HG03575 (cell line): ENCODE data around the gene SMYD5.
A peak's percentile ranks its signal among the peaks of the same experiment; 100 is the strongest.

ENCODE experiments used
- ATAC-seq: cut with Tn5 transposase; IDR thresholded peaks from one replicate; pipeline ENCODE4 v1.9.1; 2021; ENCODE audit not compliant: unreplicated experiment, insufficient number of reproducible peaks, low FRiP score; ENCODE audit errors: extremely low read depth

Gene SMYD5

DNA sequence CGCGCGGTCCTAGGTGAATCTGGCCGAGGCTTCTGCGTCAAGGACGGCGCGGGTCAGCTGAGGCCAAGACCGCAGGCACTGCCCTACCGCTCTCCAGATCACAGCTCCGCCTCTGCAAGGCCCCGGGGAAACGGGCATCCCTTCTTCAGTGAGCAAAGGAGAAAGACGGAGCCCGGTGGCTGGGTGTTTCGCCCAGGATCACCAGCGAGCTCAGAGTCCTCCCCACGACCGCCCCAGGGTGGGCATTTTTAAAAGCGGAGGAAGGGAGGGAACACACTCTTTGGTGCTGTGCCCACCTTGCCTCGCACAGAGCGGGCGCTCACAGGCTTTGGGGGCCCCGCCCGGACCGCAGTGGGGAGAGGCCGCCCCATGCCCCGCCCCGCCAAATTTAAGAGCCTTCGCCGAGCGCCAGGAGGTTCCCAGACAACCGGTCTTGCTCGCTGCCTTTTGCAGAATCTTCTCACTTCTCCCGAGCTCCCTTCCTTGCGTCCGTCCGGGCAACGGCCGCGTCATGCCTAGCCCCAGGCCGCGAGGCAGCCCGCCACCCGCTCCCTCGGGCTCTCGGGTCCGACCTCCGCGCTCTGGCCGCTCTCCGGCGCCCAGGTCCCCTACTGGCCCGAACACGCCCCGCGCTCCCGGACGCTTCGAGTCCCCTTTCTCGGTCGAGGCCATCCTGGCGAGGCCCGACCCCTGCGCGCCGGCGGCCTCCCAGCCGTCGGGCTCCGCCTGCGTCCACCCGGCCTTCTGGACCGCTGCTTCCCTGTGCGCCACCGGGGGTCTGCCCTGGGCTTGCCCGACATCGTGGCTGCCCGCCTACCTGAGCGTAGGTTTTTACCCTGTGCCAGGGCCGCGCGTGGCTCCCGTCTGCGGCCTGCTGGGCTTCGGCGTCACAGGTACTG lies 11.6 kb upstream of the SMYD5 start, which contains the start of gene NOTO:
Gene NOTO, plus strand, starts transcription at position 419 of the 899 bp plus-strand sequence. Its CDS starts 93 bp downstream, at position 512.
- no peak for ATAC-seq

DNA sequence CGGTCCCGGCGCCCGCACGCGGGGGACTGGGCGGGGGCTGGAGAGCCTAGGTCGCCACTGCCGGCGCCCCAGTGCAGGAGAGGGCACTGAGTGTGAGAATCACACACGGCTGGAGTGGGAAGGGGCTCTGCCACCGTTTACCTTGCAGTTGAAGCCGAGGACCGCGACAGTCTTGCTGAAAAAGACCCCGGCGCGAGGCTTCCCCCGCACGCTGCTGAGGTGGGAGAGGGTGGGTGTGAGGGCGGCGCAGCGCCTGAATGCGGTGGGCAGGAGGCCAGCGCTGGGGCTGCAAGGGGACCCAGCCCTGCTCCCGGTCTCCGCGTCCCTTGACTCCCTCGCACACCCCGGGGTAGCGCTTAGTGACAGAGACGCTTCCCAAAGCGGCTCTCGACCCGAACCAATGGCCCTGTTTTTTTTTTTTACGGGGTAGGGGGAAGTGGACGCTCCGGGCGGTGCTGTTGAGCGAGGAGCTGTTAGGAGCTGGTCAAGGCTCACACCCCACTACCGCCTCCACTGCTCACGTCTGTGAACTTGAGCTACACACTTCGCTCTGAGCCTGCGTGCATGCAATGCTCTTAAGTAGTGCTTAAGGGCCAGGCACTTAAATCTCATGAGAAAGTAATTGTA lies 10.9 kb upstream of the SMYD5 start:
- no peak for ATAC-seq

GRCh38 chr2:73205611-73206010 lies 8.4 kb upstream of the SMYD5 start:
- ATAC-seq, result no peak

DNA sequence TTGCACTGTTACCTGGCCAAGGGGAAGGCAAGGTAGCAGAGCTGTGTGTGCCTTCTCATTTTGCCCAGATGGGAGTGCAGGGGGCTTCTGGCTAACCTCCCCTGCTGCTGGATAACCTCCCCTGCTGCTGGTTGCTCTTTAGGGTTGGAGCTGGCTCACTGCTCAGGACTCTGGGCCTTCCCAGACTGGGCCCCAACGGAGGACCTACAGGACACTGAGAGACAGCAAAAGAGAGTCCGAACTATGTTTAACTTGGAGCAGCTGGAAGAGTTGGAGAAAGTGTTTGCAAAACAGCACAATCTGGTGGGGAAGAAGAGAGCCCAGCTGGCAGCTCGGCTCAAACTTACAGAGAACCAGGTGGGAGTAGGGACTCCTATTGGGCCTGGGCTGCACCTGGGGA lies 5.8 kb upstream of the SMYD5 start:
- no peak for ATAC-seq

DNA sequence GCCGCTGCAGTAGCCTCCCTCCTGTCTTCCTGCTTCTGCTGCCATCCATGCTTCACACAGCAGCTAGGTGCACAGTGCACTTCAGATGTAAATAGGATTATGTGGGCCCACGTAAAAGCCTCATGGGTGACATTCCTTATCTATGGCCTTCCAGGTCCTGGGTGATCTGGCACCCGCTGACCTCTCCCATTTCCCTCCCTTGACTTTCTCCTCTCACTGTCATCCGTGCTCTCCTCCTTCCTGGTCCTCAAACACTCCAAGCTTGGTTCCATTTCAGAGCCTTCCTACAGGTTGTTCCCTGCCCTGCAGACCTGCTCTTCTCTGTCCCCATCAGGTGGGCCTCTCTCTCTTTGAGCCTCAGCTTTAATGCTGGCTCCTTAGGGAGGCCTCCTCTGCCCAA lies 4.0 kb upstream of the SMYD5 start:
- ATAC-seq, result no peak

DNA sequence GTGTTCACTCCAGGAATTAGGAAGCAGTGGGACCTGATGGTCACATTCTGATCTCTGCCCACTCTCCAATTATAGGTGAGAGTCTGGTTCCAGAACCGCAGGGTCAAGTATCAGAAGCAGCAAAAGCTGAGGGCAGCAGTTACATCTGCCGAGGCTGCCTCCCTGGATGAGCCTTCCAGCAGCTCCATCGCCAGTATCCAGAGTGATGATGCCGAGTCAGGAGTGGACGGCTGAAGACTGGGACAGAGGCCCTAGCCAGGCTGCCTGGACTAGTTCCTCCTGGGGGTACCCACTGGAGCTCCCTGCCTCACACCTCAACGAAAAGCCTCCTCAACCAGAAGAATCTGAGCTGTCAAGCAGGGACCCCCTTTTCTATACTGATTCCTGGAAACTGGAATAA lies 3.3 kb upstream of the SMYD5 start:
- no peak for ATAC-seq

DNA sequence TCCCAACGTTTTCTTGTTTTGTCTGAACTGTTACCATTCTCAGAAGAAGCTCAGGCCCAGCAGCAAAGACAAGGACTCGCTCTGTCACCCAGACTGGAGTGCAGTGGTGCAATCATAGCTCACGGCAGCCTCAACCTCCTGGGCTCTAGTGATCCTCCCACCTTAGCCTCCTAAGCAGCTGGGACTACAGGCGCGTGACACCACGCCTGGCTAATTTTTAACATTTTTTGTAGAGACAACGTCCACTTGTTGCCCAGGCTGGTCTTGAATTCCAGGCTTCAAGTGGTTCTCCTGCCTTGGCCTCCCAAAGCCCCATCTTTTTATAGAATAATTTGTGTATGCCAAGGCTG lies 2.0 kb upstream of the SMYD5 start:
- ATAC-seq, result no peak

DNA sequence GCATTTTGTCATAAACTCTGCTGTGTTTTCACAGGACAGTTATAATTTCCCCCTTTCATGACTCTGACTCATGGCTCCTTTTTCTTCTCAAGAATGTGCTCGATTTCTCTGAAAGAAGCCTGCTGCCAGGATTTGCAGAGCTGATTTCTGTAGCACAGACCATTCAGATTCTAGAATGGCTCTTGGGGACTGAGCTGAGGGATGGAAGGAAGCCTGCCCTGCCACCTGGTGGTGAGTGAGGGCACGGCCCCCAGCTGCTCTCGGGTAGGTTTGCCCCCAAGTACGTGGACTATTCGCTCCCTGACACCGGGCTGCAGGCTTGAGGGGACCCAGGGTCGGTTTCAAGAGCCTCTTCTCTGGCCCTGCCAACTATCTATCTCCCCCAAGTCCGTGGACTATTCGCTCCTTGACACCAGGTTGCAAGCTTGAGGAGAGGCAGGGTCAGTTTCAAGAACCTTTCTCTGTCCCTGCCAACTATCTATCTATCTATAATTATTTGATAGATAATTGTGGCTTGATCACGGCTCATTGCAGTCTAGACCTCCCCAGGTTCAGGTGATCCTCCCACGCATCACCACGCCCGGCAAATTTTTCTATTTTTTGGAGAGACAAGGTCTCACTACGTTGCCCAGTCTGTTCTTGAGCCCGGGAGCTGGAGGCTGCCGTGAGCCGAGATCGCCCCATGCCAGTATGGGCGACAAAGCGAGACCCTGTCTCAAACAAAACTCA lies 1.4 kb upstream of the SMYD5 start:
- ATAC-seq, result no peak

- no peak for ATAC-seq
Measured at GRCh38 chr2:73215254-73215653, 1.2 kb downstream of the SMYD5 start.

GRCh38 chr2:73217160-73217559 lies 3.1 kb downstream of the SMYD5 start:
- no peak for ATAC-seq

DNA sequence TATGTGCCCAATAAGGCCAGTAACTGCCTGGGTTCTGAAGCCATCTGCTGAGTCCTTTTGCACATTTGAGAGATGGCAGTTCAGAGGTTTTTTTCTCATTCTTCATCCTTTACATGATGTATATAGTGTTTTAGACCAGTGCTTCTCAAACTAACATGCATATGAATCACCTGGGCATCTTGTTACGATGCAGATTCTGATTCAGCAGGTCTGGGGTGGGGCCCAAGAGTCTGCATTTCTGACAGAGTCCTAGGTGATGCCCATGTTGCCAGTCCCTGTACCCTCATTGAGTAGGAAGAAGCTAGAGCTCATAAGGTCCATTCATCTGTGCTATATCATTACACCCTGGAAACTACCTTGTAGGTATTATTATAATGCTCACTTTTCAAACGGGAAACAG lies 3.8 kb downstream of the SMYD5 start:
- no peak for ATAC-seq

DNA sequence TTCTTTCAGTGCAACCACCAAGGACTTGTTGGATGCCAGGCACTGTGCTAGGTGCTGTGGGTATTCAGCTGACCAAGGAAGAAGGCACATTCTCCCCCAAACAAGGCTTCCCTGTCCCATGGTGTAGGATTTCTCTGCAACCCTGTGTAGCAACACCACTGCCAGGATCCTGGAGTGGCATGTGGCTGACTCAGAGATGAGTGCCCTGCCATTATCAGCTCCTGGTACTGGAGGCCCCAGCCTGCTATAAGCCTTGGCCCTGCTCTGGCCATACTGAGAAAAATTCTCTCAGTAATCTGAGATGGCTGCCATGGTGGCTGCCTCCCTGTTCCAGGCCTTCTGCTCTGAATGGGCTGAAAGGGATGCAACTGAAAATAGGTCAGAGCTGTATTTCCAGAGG lies 4.3 kb downstream of the SMYD5 start:
- ATAC-seq, result no peak

GRCh38 chr2:73223821-73224220 lies 9.8 kb downstream of the SMYD5 start:
- ATAC-seq, result no peak

GRCh38 chr2:73225513-73226360 lies 11.7 kb downstream of the SMYD5 start:
- no peak for ATAC-seq

DNA sequence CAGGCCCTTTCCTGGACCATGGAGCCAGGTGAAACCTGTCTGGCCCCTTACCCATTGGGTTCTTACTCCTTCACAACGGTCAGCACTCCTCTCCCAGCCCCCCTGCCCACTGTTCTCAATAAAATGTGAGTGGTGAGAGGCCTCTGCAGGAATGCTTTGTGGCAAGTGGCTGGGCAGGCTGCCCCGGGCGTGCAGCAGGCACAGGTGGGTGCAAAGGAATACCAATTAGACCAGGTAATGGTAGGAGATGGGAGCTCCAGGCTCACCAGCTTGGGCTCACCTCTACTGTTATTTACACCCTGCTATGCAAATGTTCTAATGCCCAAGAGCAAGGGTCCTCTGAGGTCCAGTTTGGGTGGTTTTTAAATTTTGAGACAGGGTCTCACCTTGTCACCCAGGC lies 13.0 kb downstream of the SMYD5 start:
- no peak for ATAC-seq

DNA sequence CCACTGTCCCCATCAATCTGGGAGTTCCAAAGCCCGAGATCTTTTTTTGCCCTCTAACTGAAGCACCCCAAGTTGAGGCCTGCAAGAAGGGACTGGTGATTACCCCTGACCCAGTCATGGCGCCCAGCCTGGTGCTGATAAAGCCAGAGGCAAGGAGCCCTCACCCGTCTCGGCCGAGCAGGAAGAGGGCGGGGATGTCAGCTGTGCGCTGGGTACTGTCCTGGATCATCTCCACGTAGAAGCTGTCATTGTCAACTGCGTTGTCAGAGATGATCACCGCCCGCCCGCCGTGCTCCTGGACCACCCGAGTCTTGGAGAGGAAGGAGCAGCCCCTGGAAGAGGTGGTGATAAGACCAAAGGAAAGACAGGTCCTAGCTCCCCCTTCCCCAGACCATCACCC lies 14.6 kb downstream of the SMYD5 start:
- ATAC-seq, result no peak

GRCh38 chr2:73232403-73233153 lies 18.5 kb downstream of the SMYD5 start:
- no peak for ATAC-seq

DNA sequence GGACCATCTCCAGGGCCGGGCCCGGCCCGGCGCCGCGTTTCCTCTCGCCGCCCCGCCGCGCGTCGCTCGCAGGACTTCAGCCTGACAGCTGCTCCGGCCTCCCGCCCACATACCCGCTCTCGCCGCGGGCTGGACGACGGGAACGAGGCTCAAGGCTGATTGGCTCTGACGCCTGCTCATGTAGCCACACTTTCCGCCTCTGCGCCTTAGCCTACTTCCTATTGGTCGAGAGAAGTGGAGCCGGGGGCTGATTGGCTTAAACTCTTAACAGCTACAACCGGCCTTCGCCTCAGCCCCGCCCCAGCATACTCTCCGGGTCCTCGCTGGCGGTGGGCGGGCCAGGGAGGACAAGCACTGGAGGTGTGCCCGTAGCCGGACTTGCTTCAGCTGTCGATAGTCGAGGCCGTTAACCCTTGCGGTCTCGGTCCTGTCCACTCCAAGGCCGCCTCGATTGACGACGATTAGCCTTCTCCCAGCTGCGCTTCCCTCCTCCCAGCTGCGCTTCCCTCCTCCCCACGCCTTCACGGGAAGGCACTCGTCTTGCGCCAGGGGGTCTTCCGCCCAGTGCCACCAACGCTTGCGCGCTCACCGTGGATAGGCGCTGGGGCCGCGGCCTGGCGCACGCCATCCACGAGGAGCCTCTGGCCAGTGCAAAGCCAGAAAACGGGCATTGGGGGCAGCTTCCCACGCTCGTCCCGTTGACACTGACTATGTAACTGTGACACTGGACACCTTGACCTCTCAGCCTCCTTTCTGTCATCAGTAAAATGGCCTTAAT lies 19.3 kb downstream of the SMYD5 start, which contains the start of gene PRADC1:
Gene PRADC1, minus strand, starts transcription at position 86 of the 778 bp plus-strand sequence. Its CDS starts 79 bp downstream, at position 7.
- peak; percentile 92 for ATAC-seq
